OCI-M2 (cell line): ENCODE results near the gene PPP3CA.

ENCODE experiments used
- DNase-seq: peaks from one replicate; lab custom pipeline; 2025; ENCODE audit not compliant: unreplicated experiment; lab: John Stamatoyannopoulos, UW

Gene PPP3CA

DNA sequence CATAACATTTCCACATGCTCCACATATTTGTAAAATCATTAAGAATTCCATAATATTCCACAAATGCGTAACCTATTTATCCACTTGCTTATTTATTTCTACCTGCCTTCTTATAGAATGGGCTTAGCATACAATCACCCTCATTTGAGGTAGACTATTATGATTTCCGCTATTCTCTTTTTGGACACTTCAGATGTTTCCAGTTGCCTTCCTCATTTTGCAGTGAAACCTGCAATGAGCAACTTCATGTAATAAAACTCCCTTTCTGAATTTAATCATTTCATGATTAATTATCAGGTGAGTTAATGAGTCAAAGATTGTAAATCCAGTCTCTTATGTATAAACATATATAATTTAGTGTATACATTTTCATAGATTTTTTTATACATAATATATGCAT, 58.0 kb downstream of the PPP3CA start:
- DNase-seq, result no peak

- no peak for DNase-seq
These were observed 58.8 kb downstream of the PPP3CA start for GRCh38 chr4:101288365-101289145.

DNA sequence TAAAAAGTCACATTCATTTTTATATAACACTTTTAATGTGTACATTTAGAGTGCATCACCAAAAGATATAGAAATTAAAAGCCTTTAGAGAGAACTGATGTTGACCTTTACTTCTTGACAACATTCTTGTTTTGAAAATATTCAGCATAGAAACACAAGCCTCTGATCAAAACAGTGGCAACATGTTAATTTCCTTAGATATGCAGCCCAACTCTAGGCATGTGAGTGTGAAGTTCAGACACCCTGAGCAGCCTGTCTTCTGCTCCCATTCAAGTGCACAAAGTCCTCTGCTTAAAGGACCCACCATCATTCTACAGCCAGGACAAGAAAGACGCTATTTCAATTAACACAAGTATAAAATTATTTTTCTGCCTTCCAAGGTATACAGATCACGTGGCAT, 60.0 kb downstream of the PPP3CA start:
- no peak for DNase-seq

DNA sequence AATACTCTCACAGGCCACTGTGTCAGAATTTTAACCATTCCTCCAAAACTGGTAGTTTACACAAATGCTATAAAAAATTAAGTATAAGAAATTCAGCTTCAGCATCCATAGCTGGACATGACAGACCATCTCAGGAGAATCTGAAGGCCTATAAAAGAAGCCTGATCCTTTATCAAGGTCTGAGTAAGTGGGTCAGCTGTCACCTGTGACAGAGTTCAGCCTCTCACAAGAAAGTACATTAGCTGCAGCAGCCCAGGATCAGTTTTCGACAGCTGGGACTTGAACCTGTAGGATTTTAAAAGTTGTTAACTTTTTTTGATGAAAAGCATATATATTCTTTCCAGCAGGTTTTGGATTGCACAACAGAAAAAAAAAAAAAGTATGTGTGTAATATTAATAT, 60.7 kb downstream of the PPP3CA start:
- no peak for DNase-seq

DNA sequence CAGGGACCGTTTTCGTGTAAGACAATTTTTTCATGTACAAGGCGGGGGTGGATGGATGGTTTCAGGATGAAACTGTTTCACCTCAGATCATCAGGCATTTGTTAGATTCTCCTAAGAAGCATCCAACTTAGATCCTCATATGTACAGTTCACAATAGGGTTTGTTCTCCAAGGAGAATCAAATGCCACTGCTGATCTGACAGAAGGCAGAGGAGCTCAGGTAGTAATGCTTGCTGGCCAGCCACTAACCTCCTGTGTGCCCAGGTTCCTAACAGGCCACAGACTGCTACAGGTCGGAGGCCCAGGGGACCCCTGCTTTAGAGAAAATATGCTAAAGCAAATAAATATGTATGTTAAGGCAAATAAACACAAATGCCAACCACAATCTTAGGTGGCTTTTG, 61.3 kb downstream of the PPP3CA start:
- DNase-seq, result no peak

- no peak for DNase-seq
These were observed 62.8 kb downstream of the PPP3CA start for GRCh38 chr4:101284546-101284945.

DNA sequence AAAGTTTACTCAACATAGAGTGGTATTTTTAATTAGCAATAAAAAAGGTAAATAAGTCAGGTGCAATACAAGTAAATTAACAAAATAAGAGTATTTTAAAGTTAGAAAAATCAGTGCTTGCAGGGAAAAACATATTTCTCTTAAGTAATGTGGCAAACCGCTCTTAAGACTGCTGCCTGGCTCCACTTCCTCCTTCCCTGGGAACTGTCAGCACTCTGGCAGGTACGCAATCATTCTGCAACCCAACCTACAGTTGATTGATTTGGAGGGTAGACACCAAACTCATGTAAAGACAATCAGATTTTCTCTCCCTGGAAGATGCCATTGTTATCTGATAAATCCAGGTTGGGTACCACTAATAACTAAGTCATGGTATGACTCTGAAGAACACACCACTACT, 63.9 kb downstream of the PPP3CA start:
- no peak for DNase-seq

DNA sequence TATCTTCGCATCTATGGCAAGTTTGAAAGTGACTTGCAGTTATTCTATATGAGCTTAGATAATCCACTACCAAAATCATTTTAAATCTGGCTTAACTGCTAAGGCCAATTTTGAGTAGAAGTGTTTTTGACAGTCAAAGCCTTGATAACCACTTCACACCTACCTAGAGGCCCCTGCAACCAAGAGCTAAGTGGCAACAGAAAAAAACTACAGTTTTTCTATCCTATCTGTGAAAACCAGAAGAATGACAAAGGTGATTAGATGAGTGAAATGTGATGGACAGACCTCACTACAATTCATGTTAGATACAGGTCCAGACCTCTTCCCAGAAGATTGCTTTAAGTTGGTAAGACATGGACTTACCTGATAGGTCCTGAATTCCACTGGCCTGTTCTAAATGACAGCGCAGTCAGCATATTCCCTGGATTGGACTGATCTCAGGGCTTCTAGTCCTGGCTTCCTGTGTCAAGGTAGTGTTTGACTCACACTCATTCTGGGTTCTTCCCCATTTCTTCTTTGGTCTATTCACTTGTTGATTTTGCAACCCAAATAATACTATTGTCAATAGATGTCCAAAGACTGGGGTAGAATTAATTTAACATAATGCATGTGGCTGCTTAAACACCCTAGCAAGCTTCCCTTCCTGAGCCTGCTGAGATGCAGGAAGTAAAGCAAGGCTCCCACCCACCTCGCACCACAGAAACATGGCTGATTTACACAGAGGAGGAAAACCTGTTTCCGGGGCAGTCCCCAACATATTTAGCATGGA, 65.1 kb downstream of the PPP3CA start:
- no peak for DNase-seq

DNA sequence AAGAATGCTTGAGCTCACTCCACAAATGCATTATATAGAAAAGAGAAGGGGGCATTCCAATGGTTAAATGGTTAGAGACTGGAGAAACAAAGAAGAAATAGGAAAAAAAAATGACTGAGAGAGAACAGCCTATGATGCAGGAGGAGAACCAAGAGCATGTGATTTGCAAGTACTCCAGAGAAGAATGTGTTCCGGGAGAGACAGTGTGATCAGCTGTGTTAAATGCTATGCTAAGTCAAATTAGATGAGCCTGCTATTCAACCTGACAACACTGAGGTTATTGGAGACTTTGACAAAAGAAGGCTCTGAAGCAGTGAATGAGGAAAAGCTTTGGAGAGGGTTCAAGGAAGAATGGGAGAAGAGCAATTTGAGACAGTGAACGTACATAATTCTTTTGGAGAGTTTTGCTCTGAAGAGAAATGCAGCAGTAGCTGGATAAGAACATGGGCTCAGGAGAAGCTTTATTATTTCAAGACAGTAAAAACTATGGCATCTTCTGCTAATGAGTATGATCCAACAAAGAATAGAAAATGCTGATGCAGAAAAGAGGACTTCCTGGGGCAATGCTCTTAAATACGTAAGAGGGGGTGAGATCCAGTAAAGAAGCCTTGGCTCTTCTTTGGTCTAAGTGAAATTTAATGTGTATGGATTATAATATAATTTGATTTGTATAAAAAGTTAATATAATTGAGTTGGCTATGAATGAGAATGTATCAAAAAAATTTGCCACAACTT, 66.3 kb downstream of the PPP3CA start:
- DNase-seq, result no peak

GRCh38 chr4:101279377-101279871, 67.9 kb downstream of the PPP3CA start:
- no peak for DNase-seq

DNA sequence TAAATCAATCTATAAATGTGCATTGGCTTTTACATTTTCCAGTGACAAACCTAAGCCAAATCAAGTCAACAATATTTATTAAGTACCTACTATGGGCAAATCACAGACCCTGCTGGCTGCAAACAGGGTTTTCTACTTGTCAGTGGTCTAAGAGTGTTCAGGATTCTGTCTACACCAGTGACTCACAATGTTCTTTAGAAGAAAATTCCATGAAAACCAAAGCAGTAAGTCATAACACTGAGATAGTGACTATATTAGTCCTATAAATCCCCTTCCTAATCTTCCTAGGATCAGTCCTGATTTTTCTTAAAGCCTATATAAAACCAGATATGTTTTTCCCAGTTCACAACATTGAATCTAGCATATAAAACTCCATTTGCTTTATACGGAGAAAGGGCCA, 69.7 kb downstream of the PPP3CA start:
- no peak for DNase-seq

GRCh38 chr4:101276661-101277060, 70.7 kb downstream of the PPP3CA start:
- DNase-seq, result no peak

DNA sequence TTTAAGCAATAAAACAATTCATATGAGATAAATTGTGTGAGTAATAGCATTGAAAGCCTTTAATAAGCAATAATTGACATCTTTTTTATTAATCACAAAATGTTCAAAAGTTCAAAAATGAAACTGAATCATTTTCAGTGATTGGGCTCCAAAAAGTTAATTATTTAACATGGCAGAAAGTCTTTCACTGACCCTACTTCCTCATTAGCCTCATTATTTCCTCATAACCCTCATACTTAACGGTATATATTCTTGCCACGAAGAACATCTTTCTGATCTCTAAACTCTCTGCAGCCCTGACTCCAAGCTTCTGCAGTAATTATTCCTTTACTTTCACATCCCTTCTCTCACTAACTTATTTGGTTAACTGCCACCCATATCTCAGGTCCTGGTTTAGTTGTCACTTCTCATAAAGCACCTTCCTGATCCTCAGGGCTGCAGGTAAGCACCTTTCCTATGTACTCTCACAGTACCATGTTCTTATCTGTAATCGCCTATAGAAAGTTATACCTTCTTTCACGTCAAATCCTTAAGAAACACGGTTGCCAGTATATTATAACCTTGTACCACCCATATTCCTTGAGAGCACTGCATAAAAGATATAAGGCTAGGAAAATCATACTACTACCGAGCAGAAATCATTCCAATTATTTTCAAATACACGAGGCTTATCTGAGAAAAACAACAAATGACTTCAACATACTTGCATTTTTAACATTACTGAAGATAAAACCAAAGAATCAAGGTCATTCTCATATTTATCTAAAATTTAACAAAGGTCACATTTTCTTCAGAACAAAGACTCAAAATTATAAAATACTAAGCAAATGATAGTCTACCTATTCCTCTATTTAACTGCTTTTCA, 72.2 kb downstream of the PPP3CA start:
- DNase-seq, result no peak

GRCh38 chr4:101271516-101271915, 75.8 kb downstream of the PPP3CA start:
- no peak for DNase-seq

DNA sequence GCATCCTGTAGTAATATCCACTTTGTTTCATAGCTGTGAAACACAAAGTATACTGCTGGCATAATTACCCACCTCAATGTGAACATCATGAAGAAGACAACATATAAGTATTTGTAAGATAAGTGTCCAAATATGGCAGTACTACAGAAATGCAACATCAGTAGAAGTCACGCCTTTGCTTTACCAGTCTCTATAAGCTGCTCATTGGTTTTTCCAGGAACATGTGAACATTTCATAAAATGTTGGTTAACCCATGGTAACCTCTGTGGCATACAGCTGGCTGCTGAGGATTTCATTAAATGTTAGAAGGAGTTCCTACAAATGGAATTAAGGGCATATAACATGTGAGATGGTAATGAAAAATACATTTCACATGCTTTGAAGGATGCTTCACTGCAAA, 77.6 kb downstream of the PPP3CA start:
- no peak for DNase-seq

- DNase-seq, result no peak
These were observed 81.5 kb downstream of the PPP3CA start for GRCh38 chr4:101265816-101266172.

- DNase-seq, result no peak
These were observed 82.1 kb downstream of the PPP3CA start for GRCh38 chr4:101264993-101265815.

- no peak for DNase-seq
These were observed 82.8 kb downstream of the PPP3CA start for GRCh38 chr4:101264512-101264911.

- DNase-seq, result no peak
These were observed 84.6 kb downstream of the PPP3CA start for GRCh38 chr4:101262683-101263082.

GRCh38 chr4:101259876-101260275, 87.5 kb downstream of the PPP3CA start:
- DNase-seq, result no peak
